CMK (cell line): ENCODE measurements around the gene ARHGEF9.

Source experiments
- DNase-seq: peaks from one replicate; pipeline ENCODE4 v3.0.0-alpha.2; 2010; ENCODE audit warnings: low read depth

Gene ARHGEF9

GRCh38 chrX:63746278-63746677 is 38.7 kb downstream of the ARHGEF9 start:
- DNase-seq: no peak

DNA sequence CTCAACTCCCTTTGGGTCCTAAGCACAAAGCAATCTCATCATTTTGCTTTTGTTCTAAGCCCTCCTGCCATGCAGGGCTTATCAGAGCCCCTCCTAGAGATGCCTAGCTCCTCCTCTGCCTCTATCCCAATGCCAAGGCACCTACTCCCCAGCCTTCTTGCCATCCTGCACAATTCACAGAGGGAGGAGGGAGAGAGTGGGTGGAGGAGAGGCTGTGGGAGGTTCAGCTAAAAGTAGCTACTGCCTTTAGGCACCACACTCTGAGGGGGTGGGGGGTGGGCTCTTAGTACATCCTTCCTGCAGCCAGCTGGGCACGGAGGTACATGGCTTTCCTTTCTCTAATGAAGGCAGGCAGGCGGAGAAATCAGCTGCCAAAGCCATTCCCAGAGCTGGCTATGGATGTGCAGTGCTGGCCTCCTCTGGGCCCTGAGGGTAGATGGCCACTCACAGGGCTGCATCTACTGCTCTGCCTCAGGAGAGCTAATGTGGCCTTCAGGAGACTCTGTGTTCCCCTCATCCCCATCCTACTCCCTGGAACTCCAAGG is 40.1 kb downstream of the ARHGEF9 start:
- no peak for DNase-seq

- DNase-seq: no peak
Observed at GRCh38 chrX:63743596-63743995, 41.4 kb downstream of the ARHGEF9 start.

DNA sequence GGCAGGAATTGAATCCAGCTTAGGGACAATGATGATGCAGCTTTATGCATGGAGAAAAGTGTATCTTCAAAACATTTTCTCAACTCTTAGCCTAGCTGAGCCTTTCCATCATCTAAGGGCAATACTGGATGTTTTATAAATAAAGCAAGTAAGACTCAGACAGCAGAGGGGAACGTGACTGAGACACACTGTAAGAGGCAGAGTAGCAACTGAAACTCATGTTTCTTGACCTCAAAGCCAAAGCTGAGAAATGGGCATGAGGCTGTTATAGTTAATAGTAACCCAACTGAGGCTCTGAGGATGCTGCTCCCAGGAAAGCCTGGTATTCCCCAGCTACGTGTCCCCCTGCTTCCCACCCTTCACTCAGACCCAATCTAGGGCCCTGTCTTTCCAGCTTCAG is 44.6 kb downstream of the ARHGEF9 start:
- DNase-seq: no peak

- no peak for DNase-seq
Observed at GRCh38 chrX:63739885-63740284, 45.1 kb downstream of the ARHGEF9 start.

GRCh38 chrX:63738696-63739095 is 46.3 kb downstream of the ARHGEF9 start:
- DNase-seq: no peak

- DNase-seq: no peak
Observed at GRCh38 chrX:63737131-63737921, 47.7 kb downstream of the ARHGEF9 start.

- DNase-seq: no peak
Observed at GRCh38 chrX:63735882-63736281, 49.1 kb downstream of the ARHGEF9 start.

GRCh38 chrX:63720293-63720692 is 64.7 kb downstream of the ARHGEF9 start:
- no peak for DNase-seq

DNA sequence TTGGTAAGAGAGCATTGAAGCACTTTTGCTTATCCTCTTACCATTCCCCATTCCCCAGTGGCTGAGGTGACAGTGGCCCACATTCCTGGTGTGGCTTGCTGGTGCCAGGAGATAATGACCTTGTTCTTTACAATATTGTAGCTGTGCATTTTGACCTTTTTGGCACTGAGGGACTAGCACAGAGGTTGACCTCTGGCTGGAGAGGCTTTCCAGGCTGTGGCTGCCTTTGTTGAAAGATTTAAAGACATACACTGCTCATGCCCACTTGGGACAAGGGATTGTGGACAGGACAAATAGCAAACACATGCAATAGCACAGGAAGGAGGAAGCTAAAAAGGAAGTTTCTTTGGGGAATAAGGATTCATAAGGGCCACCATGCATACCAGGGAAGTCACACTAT is 65.4 kb downstream of the ARHGEF9 start:
- DNase-seq: no peak

DNA sequence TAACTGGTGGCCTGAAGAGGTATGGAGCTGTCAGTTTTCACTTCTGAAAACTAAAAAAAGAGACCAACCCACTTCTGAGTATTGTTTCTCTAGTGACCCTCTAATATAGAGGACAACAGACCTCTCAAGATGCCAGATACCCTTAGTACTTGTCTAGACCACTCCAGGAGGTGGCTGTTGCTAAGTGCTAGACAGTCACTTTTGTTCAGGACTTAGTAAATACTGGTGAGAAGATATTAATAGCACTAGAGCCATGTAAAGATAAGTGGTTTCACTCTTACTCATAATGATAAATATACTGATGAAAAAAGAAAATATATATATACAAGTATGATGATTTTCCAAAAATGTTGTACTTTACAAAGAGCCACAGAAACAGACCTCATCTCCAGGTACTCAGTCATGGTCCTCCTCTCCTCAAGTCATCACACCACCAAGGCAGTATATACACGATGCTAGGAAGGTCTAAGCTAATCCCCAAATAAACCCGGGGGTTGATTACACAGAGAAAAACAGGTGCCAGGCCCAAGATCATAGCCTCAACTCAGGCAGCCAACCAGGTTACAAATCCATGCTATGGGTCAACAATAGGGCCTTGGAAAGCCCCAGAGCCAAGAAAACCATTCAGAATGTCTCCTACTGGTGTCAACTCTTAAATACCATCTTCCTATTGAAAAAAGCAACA is 66.9 kb downstream of the ARHGEF9 start:
- DNase-seq: no peak

GRCh38 chrX:63713526-63713925 is 71.5 kb downstream of the ARHGEF9 start:
- DNase-seq: no peak

DNA sequence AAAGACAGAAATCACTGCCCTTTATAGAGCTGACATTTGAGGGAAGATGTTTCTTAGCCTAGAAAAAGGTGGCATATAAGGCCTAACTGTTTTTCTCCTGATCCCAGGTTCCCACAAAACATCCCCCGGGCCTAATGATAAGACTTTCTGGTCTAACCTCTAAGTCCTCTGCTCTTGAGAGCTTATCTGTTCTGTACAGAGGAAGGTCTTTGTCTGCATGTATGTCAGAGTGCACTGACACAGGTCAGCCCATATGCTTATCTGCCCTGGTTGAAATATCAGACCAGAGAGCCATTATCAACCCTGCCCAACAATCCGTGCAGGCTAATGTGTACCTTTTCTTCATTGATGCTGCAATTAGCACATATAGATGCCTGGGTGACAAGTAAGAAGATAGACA is 76.2 kb downstream of the ARHGEF9 start:
- peak; percentile 54 for DNase-seq

- no peak for DNase-seq
Observed at GRCh38 chrX:63702556-63702955, 82.5 kb downstream of the ARHGEF9 start.

GRCh38 chrX:63686878-63687714 is 97.9 kb downstream of the ARHGEF9 start:
- peak; percentile 12 for DNase-seq

- no peak for DNase-seq
Observed at GRCh38 chrX:63680423-63680822, 104.6 kb downstream of the ARHGEF9 start.

- DNase-seq: no peak
Observed at GRCh38 chrX:63679432-63679831, 105.6 kb downstream of the ARHGEF9 start.

DNA sequence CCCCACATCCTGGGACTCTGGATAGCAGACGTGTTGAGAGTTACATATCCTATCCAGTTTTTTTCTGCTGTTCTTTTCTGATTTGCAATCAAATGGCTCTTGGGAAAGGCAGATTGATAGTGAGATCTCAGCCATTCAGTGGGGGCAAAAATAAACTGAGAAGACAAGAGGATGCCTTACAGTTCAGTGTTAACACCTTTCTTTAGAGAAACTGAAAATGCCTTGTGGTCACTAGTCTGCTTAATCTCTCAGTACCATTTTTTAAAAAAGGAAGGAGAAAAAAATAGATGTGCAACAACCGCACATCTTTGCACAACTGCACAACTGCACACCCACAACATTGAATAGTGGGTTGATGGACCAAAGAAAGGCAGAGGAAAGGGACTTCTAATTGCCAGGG is 109.3 kb downstream of the ARHGEF9 start:
- no peak for DNase-seq

- DNase-seq: no peak
Observed at GRCh38 chrX:63673896-63674295, 111.1 kb downstream of the ARHGEF9 start.

DNA sequence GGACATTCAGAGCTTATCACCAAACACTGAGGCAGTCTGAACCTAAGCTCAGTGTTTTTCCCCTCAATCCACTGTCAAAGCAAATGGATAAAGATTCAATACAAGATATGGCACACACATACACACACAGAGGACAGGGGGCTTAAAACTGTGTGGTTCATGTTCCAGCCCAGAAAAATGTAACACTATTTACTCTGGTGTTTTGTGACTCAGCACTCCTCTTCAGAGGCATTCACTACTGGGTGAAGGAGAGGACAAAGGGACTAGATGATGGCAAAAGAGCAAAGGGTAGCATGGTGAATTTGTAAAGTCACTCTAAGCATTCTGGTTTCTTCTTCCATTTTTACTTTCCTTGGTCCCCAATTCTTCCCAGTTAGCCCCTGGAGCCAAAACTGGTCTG is 120.3 kb downstream of the ARHGEF9 start:
- no peak for DNase-seq

GRCh38 chrX:63664083-63664482 is 120.9 kb downstream of the ARHGEF9 start:
- no peak for DNase-seq

GRCh38 chrX:63661676-63662075 is 123.3 kb downstream of the ARHGEF9 start:
- DNase-seq: no peak
